WERI-Rb-1 (cell line): Measurements from ENCODE around the gene TOP2A.
"Not testable (repeated sequence)": the region's sequence is repeated elsewhere in the genome, so short reads cannot be mapped to it uniquely, and the experiment has no call there.

Experiments
- DNase-seq: peaks from one replicate; pipeline ENCODE4 v3.0.0-alpha.2; 2020
- H3K27ac ChIP-seq: fragments of 250-450 bp; sonication (Bioruptor Pico); 2 replicates; pipeline ENCODE4 v1.5.1; 2020; ENCODE audit warnings: mild to moderate bottlenecking, moderate library complexity
- H3K27me3 ChIP-seq: fragments of 250-450 bp; sonication (Bioruptor Pico); 2 replicates; pipeline ENCODE4 v1.5.1; 2021; ENCODE audit warnings: mild to moderate bottlenecking, low read depth, moderate library complexity; ENCODE audit not compliant: insufficient read depth, severe bottlenecking
- H3K36me3 ChIP-seq: fragments of 250-450 bp; sonication (Bioruptor Pico); 2 replicates; pipeline ENCODE4 v1.5.1; 2020; ENCODE audit warnings: mild to moderate bottlenecking, moderate library complexity
- H3K4me3 ChIP-seq: 2 replicates; pipeline ENCODE4 v1.5.1; 2011; ENCODE audit warnings: low read depth, mild to moderate bottlenecking, control low read depth, low read length
- H3K9me3 ChIP-seq: fragments of 250-450 bp; sonication (Bioruptor Pico); 2 replicates; pipeline ENCODE4 v1.5.1; 2021; ENCODE audit warnings: mild to moderate bottlenecking, moderate library complexity; ENCODE audit not compliant: severe bottlenecking
- TF ChIP-seq, protein P1 (sequence below): IDR thresholded peaks from 2 replicates; pipeline ENCODE4 v1.5.1; 2011; ENCODE audit warnings: low read depth, mild to moderate bottlenecking, control low read depth, inconsistent platforms, low read length

The TOP2A gene

DNA sequence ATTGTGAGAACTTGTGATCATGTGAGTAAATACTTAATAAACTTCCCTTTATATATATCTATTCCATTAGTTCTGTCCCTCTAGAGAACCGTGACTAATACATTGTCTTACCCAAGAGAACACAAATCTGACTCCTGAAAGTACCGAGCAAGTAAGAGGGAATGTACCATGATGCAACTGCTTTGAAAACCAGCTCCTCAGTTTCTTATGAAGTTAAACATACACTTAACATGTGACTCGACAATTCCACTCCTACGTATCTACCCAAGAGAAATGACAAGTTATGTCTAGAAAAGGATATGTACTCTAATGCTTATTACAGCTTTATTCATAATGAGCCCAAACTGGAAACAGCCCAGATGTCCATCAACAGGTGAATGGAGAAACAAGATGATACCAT is 44.4 kb downstream of the TOP2A start:
- Histone ChIP-seq H3K4me3 (no peak overlapping the region), H3K27ac (no peak overlapping the region), H3K36me3 (no peaks in the 10 kb centered on the region), H3K27me3 (no peaks in the 10 kb centered on the region), H3K9me3 (peaks cover 20% of the 10 kb centered on the region)
- TF ChIP-seq, protein P1, sequence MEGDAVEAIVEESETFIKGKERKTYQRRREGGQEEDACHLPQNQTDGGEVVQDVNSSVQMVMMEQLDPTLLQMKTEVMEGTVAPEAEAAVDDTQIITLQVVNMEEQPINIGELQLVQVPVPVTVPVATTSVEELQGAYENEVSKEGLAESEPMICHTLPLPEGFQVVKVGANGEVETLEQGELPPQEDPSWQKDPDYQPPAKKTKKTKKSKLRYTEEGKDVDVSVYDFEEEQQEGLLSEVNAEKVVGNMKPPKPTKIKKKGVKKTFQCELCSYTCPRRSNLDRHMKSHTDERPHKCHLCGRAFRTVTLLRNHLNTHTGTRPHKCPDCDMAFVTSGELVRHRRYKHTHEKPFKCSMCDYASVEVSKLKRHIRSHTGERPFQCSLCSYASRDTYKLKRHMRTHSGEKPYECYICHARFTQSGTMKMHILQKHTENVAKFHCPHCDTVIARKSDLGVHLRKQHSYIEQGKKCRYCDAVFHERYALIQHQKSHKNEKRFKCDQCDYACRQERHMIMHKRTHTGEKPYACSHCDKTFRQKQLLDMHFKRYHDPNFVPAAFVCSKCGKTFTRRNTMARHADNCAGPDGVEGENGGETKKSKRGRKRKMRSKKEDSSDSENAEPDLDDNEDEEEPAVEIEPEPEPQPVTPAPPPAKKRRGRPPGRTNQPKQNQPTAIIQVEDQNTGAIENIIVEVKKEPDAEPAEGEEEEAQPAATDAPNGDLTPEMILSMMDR, result no peak
- DNase-seq, result no peak

DNA sequence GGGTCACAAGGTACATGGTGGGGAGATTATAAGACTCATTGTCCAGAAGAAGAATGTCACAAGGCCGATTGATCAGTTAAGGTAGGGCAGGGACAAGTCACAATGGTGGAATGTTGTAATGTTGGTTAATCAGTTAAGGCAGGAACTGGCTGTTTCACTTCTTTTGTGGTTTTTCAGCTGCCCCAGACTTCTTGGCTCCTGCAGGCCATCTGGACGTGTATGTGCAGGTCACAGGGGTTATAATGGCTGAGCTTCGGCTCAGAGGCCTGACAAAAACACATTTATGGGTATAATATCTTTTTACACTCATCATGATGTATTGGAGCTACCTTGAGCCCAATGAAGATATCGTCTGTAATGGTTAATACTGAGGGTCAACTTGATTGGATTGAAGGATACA is 45.1 kb downstream of the TOP2A start:
- H3K27me3 ChIP-seq, H3K36me3 ChIP-seq, H3K27ac ChIP-seq, DNase-seq, H3K4me3 ChIP-seq: not testable (repeated sequence)
- H3K9me3 ChIP-seq, result peaks cover 20% of the 10 kb centered on the region

DNA sequence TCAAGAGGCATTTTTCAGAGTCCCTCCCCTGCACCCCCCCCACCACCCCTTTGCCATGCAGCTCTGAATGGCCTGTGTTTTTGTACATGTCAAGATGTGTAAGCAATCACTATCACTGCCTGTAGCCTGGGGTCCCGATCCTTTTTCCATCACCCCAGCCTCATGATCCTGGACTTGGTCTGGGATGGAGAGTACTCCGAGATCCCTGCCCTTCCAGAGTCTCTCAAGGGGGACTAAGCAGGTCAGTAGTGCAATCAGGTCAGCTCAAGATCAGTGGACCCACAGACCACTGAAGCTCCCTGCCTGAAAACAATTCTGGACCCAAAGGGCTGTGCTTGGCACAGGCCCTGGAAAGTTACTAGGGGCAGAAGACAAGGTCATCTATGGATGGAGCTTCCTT is 45.7 kb downstream of the TOP2A start:
- Histone ChIP-seq H3K4me3 (no peak overlapping the region), H3K27me3 (no peaks in the 10 kb centered on the region), H3K36me3 (no peaks in the 10 kb centered on the region), H3K27ac (no peak overlapping the region), H3K9me3 (peaks cover 20% of the 10 kb centered on the region)
- DNase-seq, result peak; percentile 4
- TF ChIP-seq, protein P1, result no peak

DNA sequence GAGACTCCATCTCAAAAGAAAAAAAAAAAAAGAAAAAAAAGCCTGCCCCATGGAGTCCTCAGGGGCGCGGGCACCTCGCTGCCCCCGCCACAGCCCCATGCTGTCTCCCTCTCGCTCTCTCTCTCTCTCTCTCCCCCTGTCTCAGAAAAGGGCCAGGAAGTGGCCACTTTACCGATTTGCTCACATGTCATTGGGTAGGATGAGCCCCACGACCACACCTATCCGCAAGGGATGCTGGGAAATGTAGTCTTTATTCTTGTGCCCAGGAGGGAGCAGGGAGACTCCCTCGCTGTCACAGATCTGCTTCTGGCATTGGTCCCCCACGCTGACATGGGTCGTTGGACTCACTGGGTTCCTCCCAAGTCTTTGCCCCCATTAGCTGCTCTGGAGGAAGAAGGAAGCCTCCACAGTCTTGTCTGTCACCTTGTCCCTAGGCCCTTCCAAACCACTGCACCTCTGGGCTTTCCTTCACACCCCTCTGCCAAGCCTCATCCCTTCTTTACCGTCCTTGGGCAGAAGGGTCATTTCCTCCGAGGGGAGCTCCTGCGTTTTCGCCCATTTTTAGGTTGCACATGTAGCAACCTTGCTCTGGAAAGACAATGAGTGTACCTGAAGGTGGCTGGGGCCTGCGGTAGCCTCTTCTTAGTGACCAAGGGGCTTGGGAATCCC is 46.3 kb downstream of the TOP2A start:
- Histone ChIP-seq H3K9me3 (peaks cover 18% of the 10 kb centered on the region), H3K36me3 (no peaks in the 10 kb centered on the region), H3K27ac (no peak overlapping the region), H3K27me3 (no peaks in the 10 kb centered on the region), H3K4me3 (no peak overlapping the region)
- DNase-seq, result peak; percentile 4
- TF ChIP-seq, protein P1, result no peak

DNA sequence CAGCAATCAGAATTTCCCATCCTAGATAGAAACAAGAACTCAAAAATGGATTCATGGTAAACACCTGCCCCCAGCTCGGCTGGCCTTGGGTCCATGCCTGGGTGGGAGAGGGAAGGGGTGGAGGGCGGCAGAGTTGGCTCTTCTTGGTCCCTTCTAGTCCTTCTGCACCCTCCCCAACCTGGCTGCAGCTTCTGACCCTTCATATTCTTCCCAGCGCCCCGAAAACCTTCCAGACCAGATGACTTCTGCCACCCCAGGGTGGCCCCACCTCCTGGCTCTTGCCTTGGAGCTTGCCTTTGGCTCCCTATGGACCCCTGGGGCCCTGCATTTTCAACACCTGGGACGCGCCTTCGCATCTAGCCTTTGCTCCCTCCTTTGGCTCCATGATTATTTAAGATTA is 47.8 kb downstream of the TOP2A start:
- TF ChIP-seq, protein P1, result no peak
- Histone ChIP-seq H3K27me3 (no peaks in the 10 kb centered on the region), H3K27ac (no peak overlapping the region), H3K4me3 (no peak overlapping the region), H3K36me3 (no peaks in the 10 kb centered on the region; the same call in 1 of the 2 replicates), H3K9me3 (peaks cover 16% of the 10 kb centered on the region)
- DNase-seq, result no peak

DNA sequence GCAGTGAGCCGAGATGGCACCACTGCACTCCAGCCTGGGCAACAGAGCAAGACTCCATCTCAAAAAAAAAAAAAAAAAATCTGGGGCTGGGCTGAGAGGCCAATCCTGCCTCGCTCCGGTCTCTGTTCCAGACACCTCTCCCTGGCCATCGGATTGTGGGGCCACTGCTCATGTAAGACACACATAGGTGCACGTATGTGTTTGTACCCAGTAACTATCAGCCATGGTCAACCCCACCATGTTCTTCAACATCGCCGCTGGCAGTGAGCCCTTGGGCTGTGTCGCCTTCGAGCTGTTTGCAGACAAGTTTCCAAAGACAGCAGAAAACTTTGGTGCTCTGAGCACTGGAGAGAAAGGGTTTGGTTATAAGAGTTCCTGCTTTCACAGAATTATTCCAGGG is 50.0 kb downstream of the TOP2A start:
- peaks cover 12% of the 10 kb centered on the region for H3K9me3 ChIP-seq
- not testable (repeated sequence) for DNase-seq, H3K36me3 ChIP-seq, H3K27me3 ChIP-seq, H3K27ac ChIP-seq, H3K4me3 ChIP-seq

DNA sequence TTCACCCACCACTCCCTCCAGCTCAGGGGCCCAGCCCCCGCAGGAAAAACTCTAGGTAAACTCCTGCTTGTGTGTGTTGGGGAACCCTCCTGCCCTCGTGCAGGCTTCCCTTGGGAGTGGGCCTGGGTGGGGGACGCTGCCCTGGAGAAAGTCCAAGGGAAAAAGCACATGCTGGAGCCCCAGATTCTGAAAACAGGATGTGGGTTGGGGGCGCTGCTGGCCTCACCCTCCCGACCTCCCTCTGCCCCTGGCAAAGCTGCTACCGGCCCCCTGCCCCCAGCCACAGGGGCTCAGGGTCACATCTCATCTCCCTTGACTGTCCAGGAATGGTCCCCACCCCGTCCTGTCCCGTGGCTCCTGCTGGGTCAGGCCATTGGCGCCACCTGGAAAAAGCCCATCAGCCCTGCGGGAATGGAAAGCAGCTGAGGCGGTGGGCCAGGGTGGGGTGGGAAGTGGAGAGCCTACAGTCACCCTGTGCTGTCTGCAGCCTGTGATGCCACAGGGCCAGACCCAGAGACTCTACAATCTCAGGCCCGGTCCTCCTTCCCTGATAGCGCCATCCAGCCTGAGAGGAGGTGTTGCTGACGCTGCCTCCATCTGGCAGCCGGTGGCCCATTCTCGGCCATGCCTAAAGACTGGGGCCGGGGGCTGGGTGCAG is 50.7 kb downstream of the TOP2A start:
- H3K4me3 ChIP-seq, result no peak overlapping the region
- DNase-seq, result no peak
- TF ChIP-seq, protein P1, result no peak
- peaks cover 5% of the 10 kb centered on the region for H3K9me3 ChIP-seq
- H3K27ac ChIP-seq, result no peak overlapping the region
- no peaks in the 10 kb centered on the region for H3K27me3 ChIP-seq
- H3K36me3 ChIP-seq, result peaks cover 3% of the 10 kb centered on the region; the same call in 1 of the 2 replicates
